SK-N-SH (cell line): ENCODE data around the gene KRTAP20-2. TPM values are rescaled to one million over a fixed set of nuclear protein-coding genes. Genes with fewer than 3 reads are reported as not detected.

Experiments
- CTCF ChIA-PET: fragments of 300-600, 350-600 bp; formaldehyde crosslinking; extraction: SDS; loops from one replicate; lab custom pipeline; 2021; lab: Yijun Ruan, JAX
- POLR2A ChIA-PET: fragments of 350-600 bp; sonication (Branson Sonifier 250); formaldehyde crosslinking; extraction: SDS; loops from one replicate; lab custom pipeline; 2020; ENCODE audit warnings: antibody characterized with exemption, inconsistent platforms; lab: Yijun Ruan, JAX
- DNase-seq: peaks from one replicate; pipeline ENCODE4 v3.0.0; 2012
- H2AFZ ChIP-seq: fragments of 200-600 bp; sonication (generic); 2 replicates; pipeline ENCODE4 v1.8.1; 2016; ENCODE audit warnings: antibody characterized with exemption, mild to moderate bottlenecking, low read depth
- H3F3A ChIP-seq: fragments of 200-600 bp; sonication (generic); replicated peaks from 2 replicates; pipeline ENCODE3; 2016; ENCODE audit warnings: antibody characterized with exemption, mild to moderate bottlenecking; ENCODE audit not compliant: insufficient read depth
- H3K27ac ChIP-seq, 2 experiments: fragments of 200-500 bp in 1 of 2; fragments of 200-600 bp in 1 of 2; sonication (Bioruptor generic) in 1 of 2; sonication (generic), shearing (Covaris generic) in 1 of 2; 2 replicates each; pipeline versions ENCODE4 v1.5.1 to v1.6.1; 2014 to 2016; ENCODE audit warnings: low read depth in 2 of 2, inconsistent platforms in 1 of 2, low read length in 1 of 2, mild to moderate bottlenecking in 1 of 2, mixed read lengths in 1 of 2
- H3K27me3 ChIP-seq: fragments of 200-600 bp; sonication (generic), shearing (Covaris generic); 2 replicates; pipeline ENCODE4 v1.6.1; 2016; ENCODE audit warnings: mixed run types; ENCODE audit not compliant: insufficient read depth
- H3K36me3 ChIP-seq, 2 experiments: fragments of 200-500 bp in 1 of 2; fragments of 200-600 bp in 1 of 2; sonication (Bioruptor generic) in 1 of 2; sonication (generic) in 1 of 2; replicated peaks in 1 of 2; 2 replicates each; pipeline versions ENCODE3 to v1.5.1; 2014 to 2016; ENCODE audit warnings: low read length in 1 of 2, mild to moderate bottlenecking in 1 of 2; ENCODE audit not compliant: insufficient read depth in 2 of 2, control insufficient read depth in 1 of 2
- H3K4me1 ChIP-seq, 2 experiments: fragments of 200-500 bp in 1 of 2; fragments of 200-600 bp in 1 of 2; sonication (Bioruptor generic) in 1 of 2; sonication (generic), shearing (Covaris generic) in 1 of 2; 2 replicates each; pipeline versions ENCODE4 v1.5.1 to v1.6.1; 2014 to 2016; ENCODE audit warnings: low read depth in 1 of 2, low read length in 1 of 2, mixed run types in 1 of 2; ENCODE audit not compliant: insufficient read depth in 2 of 2, control insufficient read depth in 1 of 2
- H3K4me2 ChIP-seq: fragments of 200-600 bp; sonication (generic), shearing (Covaris generic); 2 replicates; pipeline ENCODE4 v1.6.1; 2017; ENCODE audit warnings: mixed run types
- H3K4me3 ChIP-seq, 2 experiments: fragments of 200-500 bp in 1 of 2; fragments of 200-600 bp in 1 of 2; sonication (Bioruptor generic) in 1 of 2; sonication (generic), shearing (Covaris generic) in 1 of 2; 2 replicates each; pipeline versions ENCODE4 v1.5.1 to v1.8.1; 2014 to 2016; ENCODE audit warnings: low read depth in 2 of 2, inconsistent platforms in 1 of 2, low read length in 1 of 2, mild to moderate bottlenecking in 1 of 2, mixed read lengths in 1 of 2, moderate library complexity in 1 of 2
- H3K79me2 ChIP-seq: fragments of 200-600 bp; sonication (generic); 2 replicates; pipeline ENCODE4 v1.8.1; 2017; ENCODE audit warnings: mild to moderate bottlenecking; ENCODE audit not compliant: insufficient read depth
- H3K9ac ChIP-seq: fragments of 200-600 bp; sonication (generic); 2 replicates; pipeline ENCODE4 v1.6.1; 2017; ENCODE audit warnings: mixed run types
- H3K9me2 ChIP-seq: fragments of 200-600 bp; sonication (generic); 2 replicates; pipeline ENCODE4 v1.6.1; 2017; ENCODE audit warnings: mixed run types
- H3K9me3 ChIP-seq: fragments of 200-600 bp; sonication (generic); 2 replicates; pipeline ENCODE4 v1.6.1; 2017; ENCODE audit warnings: mixed run types, mild to moderate bottlenecking, moderate library complexity
- H4K20me1 ChIP-seq: fragments of 200-600 bp; sonication (generic); 2 replicates; pipeline ENCODE4 v1.6.1; 2017; ENCODE audit warnings: mild to moderate bottlenecking, mixed run types; ENCODE audit not compliant: insufficient read depth
- CHD2 ChIP-seq: fragments of 150-350 bp; IDR thresholded peaks from 2 replicates; pipeline ENCODE4 v1.6.1; 2018; ENCODE audit warnings: low read length; ENCODE audit not compliant: partially characterized antibody
- EP300 ChIP-seq, 2 experiments: IDR thresholded peaks; 2 replicates each; pipeline versions ENCODE4 v1.4.0 to v1.6.1; 2012; ENCODE audit warnings: borderline replicate concordance in 1 of 2, low read depth in 1 of 2, low read length in 1 of 2
- FOSL2 ChIP-seq: IDR thresholded peaks from 2 replicates; pipeline ENCODE4 v1.4.0; 2012; ENCODE audit warnings: low read depth, mild to moderate bottlenecking, moderate library complexity, borderline replicate concordance
- FOXM1 ChIP-seq: IDR thresholded peaks from 2 replicates; pipeline ENCODE4 v1.4.0; 2012; ENCODE audit warnings: low read depth, mild to moderate bottlenecking
- JUND ChIP-seq: IDR thresholded peaks from 2 replicates; pipeline ENCODE4 v1.4.0; 2012
- MEF2A ChIP-seq: IDR thresholded peaks from 2 replicates; pipeline ENCODE4 v1.4.0; 2012; ENCODE audit warnings: low read depth, borderline replicate concordance
- NRF1 ChIP-seq: IDR thresholded peaks from 2 replicates; pipeline ENCODE4 v1.6.1; 2012; ENCODE audit warnings: low read depth, mild to moderate bottlenecking, low read length
- PBX3 ChIP-seq: IDR thresholded peaks from 2 replicates; pipeline ENCODE4; 2012
- RXRA ChIP-seq: IDR thresholded peaks from 2 replicates; pipeline ENCODE4 v1.4.0; 2012; ENCODE audit warnings: low read depth, mild to moderate bottlenecking, borderline replicate concordance
- SIN3A ChIP-seq: IDR thresholded peaks from 2 replicates; pipeline ENCODE4 v1.6.1; 2012; ENCODE audit warnings: low read depth, mild to moderate bottlenecking, low read length, moderate library complexity, borderline replicate concordance
- TCF12 ChIP-seq: IDR thresholded peaks from 2 replicates; pipeline ENCODE4 v1.4.0; 2012
- TEAD4 ChIP-seq: IDR thresholded peaks from 2 replicates; pipeline ENCODE4 v1.4.0; 2012; ENCODE audit warnings: mild to moderate bottlenecking, borderline replicate concordance; ENCODE audit not compliant: insufficient read depth
- ZBTB33 ChIP-seq: IDR thresholded peaks from 2 replicates; pipeline ENCODE4 v1.4.0; 2012; ENCODE audit warnings: low read depth, borderline replicate concordance
- WGBS: methylation state at CpG from one replicate; pipeline ENCODE4 v1.1.6; 2017; ENCODE audit warnings: low lambda C conversion rate; 5-methylcytosine and 5-hydroxymethylcytosine counted together
- polyA plus RNA-seq, 3 experiments: library from polyadenylated mRNA; depleted of rRNA; stranded (reverse); fragments of >200 nt; gene quantifications; 2 replicates each; pipeline ENCODE4 v1.2.3, GENCODE V29; 2012
- small RNA-seq, 7 experiments: library from RNA; depleted of rRNA; stranded (forward); fragments of <200 nt; gene quantifications; one replicate each; pipeline ENCODE3, GENCODE V24; 2012
- TF ChIP-seq, protein P1 (sequence below): fragments of 150-350 bp; IDR thresholded peaks from 2 replicates; pipeline ENCODE4 v1.6.1; 2017; ENCODE audit warnings: antibody characterized with exemption, low read length, low read depth, borderline replicate concordance

The KRTAP20-2 gene
- polyA plus RNA-seq, 1 of the 3 experiments (the other 2 are of a cell fraction) = not detected

GRCh38 chr21:30680586-30680985 lies 45.6 kb downstream of the KRTAP20-2 start (continued):
- no peak for TF ChIP-seq FOXM1
- TF ChIP-seq FOSL2 = no peak
- TF ChIP-seq MEF2A = no peak
- TF ChIP-seq, protein P1, sequence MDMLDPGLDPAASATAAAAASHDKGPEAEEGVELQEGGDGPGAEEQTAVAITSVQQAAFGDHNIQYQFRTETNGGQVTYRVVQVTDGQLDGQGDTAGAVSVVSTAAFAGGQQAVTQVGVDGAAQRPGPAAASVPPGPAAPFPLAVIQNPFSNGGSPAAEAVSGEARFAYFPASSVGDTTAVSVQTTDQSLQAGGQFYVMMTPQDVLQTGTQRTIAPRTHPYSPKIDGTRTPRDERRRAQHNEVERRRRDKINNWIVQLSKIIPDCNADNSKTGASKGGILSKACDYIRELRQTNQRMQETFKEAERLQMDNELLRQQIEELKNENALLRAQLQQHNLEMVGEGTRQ = no peak
- no peak for TF ChIP-seq RXRA

DNA sequence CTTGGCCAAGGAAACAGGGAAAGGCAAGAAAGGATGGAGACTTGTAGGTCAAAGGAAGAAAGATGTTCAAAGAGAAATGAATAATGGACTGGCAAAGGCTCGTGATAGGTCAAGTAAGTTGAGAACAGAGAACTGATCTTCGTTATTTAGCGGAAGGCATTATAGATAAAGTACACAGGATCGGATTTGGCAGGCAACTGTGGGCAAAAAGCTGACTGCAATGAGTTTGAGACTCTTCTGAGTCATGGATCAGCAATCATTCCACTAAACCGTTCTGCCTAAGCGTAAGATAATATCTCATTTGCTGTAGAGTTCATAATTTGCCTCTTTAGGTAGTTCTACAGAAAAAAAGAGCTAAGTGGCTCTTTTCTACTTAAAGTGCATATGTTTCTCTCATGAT lies 49.5 kb downstream of the KRTAP20-2 start:
- Histone ChIP-seq H3K9ac (no peak overlapping the region), H3K27me3 (peaks cover 6% of the 10 kb centered on the region; the same call in 1 of the 2 replicates), H3K9me2 (no peaks in the 10 kb centered on the region), H3K4me1 (no peaks in the 10 kb centered on the region), H3K79me2 (no peaks in the 10 kb centered on the region), H4K20me1 (no peaks in the 10 kb centered on the region), H3K27ac (no peak overlapping the region), H3K4me2 (0 out of 2 replicates have a peak overlapping the region, but pooled peaks have one; percentile 29), H3F3A (no peaks in the 10 kb centered on the region), H2AFZ (no peak overlapping the region), H3K36me3 (no peaks in the 10 kb centered on the region), H3K4me3 (peak overlapping the region in 1 of 2 experiments; percentile 13; a peak in 1 of 4 replicates), H3K9me3 (no peaks in the 10 kb centered on the region)
- POLR2A ChIA-PET = no interaction called here
- 4% methylated on average over 6 of the region's 6 CpGs for WGBS
- no peak for DNase-seq
- CTCF ChIA-PET = no interaction called here
- TF ChIP-seq TCF12 (peak; percentile 44), MEF2A (no peak), CHD2 (no peak), EP300 (IDR thresholded peaks at IDR 0.05; ENCODE audit: borderline replicate concordance in 1 of 2, low read depth in 1 of 2, low read length in 1 of 2) (peak in 1 of 2 experiments; percentile 21; a peak in 1 of 4 replicates), TEAD4 (0 out of 2 replicates have a peak, but pooled peaks have one; percentile 19), JUND (peak; percentile 48), SIN3A (no peak), PBX3 (peak; percentile 52; the same call in 1 of the 2 replicates), FOXM1 (no peak), NRF1 (no peak), FOSL2 (peak; percentile 46; the same call in 1 of the 2 replicates), ZBTB33 (no peak)

Small RNAs within 50 kb of the gene (small RNA-seq; reads per million reads assigned to genes)
- gene KRTAP20-1 (0 reads per million in 7 experiments), gene KRTAP20-3 (0 reads per million in 7 experiments), gene KRTAP20-4 (0 reads per million in 7 experiments), gene KRTAP22-1 (0 reads per million in 7 experiments), gene KRTAP22-2 (0 reads per million in 7 experiments)

Other genes with a start within 250 kb of the KRTAP20-2 start
- gene KRTAP13-1, start 239.2 kb upstream of the KRTAP20-2 start, polyA plus RNA-seq (2012; rRNA removed) = not detected in 2 replicates
- not detected in 2 replicates for gene KRTAP13-3, start 209.3 kb upstream of the KRTAP20-2 start, polyA plus RNA-seq (2012; rRNA removed)
- not detected in 2 replicates for gene KRTAP13-4, start 205.0 kb upstream of the KRTAP20-2 start, polyA plus RNA-seq (2012; rRNA removed)
- not detected in 2 replicates for gene KRTAP15-1, start 194.9 kb upstream of the KRTAP20-2 start, polyA plus RNA-seq (2012; rRNA removed)
- not detected in 2 replicates for gene KRTAP19-1, start 154.8 kb upstream of the KRTAP20-2 start, polyA plus RNA-seq (2012; rRNA removed)
- gene KRTAP19-2, start 147.8 kb upstream of the KRTAP20-2 start, polyA plus RNA-seq (2012; rRNA removed) = not detected in 2 replicates
- gene KRTAP19-3, start 143.2 kb upstream of the KRTAP20-2 start, polyA plus RNA-seq (2012; rRNA removed) = not detected in 2 replicates
- gene KRTAP19-4, start 138.0 kb upstream of the KRTAP20-2 start, polyA plus RNA-seq (2012; rRNA removed) = not detected in 2 replicates
- gene KRTAP19-5, start 133.1 kb upstream of the KRTAP20-2 start, polyA plus RNA-seq (2012; rRNA removed) = not detected in 2 replicates
- not detected in 2 replicates for gene KRTAP19-6, start 93.3 kb upstream of the KRTAP20-2 start, polyA plus RNA-seq (2012; rRNA removed)
- gene KRTAP19-7, start 73.9 kb upstream of the KRTAP20-2 start, polyA plus RNA-seq (2012; rRNA removed) = not detected in 2 replicates
- gene KRTAP22-2, start 44.8 kb upstream of the KRTAP20-2 start, polyA plus RNA-seq (2012; rRNA removed) = not detected in 2 replicates
- not detected in 2 replicates for gene KRTAP6-3, start 42.8 kb upstream of the KRTAP20-2 start, polyA plus RNA-seq (2012; rRNA removed)
- gene KRTAP6-2, start 36.3 kb upstream of the KRTAP20-2 start, polyA plus RNA-seq (2012; rRNA removed) = not detected in 2 replicates
- gene KRTAP22-1, start 34.1 kb upstream of the KRTAP20-2 start, polyA plus RNA-seq (2012; rRNA removed) = not detected in 2 replicates
- gene KRTAP6-1, start 21.3 kb upstream of the KRTAP20-2 start, polyA plus RNA-seq (2012; rRNA removed) = not detected in 2 replicates
- gene KRTAP20-1, start 18.8 kb upstream of the KRTAP20-2 start, polyA plus RNA-seq (2012; rRNA removed) = not detected in 2 replicates
- not detected in 2 replicates for gene KRTAP20-4, start 14.6 kb upstream of the KRTAP20-2 start, polyA plus RNA-seq (2012; rRNA removed)
- not detected in 2 replicates for gene KRTAP20-3, start 7.7 kb downstream of the KRTAP20-2 start, polyA plus RNA-seq (2012; rRNA removed)
- not detected in 2 replicates for gene KRTAP21-3, start 83.6 kb downstream of the KRTAP20-2 start, polyA plus RNA-seq (2012; rRNA removed)
- not detected in 2 replicates for gene KRTAP21-2, start 112.1 kb downstream of the KRTAP20-2 start, polyA plus RNA-seq (2012; rRNA removed)
- gene KRTAP21-1, start 120.2 kb downstream of the KRTAP20-2 start, polyA plus RNA-seq (2012; rRNA removed) = not detected in 2 replicates
- gene KRTAP8-1, start 178.1 kb downstream of the KRTAP20-2 start, polyA plus RNA-seq (2012; rRNA removed) = not detected in 2 replicates
- gene KRTAP7-1, start 194.6 kb downstream of the KRTAP20-2 start, polyA plus RNA-seq (2012; rRNA removed) = not detected in 2 replicates
- not detected in 2 replicates for gene KRTAP11-1, start 246.4 kb downstream of the KRTAP20-2 start, polyA plus RNA-seq (2012; rRNA removed)